DMS153 treated with DMSO at 0.1 percent for 48 hours (cell line): ENCODE measurements around the gene UBALD2.
"Not testable (repeated sequence)": the region's sequence is repeated elsewhere in the genome, so short reads cannot be mapped to it uniquely, and the experiment has no call there.

Source experiments
- DNase-seq: peaks from one replicate; lab custom pipeline; 2025; ENCODE audit not compliant: unreplicated experiment; lab: John Stamatoyannopoulos, UW

Gene UBALD2

DNA sequence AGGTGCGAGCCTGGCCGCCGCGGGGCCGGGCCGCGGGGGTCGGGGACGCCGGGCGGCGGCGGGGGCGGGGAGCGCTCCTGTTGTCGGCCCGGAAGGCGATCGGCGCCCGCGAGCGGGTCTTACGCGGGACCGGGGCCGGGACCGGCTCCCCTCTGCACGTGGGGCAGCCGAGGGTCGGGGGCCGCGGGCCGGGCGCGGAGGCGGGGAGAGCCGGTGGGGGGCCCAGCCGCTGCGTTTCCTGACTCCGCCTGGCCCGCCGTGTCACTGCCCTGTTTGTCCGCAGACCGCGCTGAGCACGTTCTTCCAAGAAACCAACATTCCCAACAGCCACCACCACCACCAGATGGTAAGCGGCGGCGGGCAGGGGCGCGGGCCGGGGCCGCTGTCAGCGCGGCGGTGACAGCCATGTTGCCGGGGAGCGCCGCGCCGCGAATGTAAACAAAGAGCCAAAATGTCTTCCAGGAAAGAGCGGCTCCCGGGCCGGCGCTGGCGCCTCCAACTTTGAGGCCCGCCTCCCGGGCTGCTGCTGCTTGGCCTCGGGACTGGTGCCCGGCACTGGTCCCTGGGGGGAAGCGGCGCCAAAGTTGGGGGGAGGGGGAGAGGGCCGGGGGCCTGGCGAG, 586 bp downstream of the UBALD2 start:
- DNase-seq: no peak

DNA sequence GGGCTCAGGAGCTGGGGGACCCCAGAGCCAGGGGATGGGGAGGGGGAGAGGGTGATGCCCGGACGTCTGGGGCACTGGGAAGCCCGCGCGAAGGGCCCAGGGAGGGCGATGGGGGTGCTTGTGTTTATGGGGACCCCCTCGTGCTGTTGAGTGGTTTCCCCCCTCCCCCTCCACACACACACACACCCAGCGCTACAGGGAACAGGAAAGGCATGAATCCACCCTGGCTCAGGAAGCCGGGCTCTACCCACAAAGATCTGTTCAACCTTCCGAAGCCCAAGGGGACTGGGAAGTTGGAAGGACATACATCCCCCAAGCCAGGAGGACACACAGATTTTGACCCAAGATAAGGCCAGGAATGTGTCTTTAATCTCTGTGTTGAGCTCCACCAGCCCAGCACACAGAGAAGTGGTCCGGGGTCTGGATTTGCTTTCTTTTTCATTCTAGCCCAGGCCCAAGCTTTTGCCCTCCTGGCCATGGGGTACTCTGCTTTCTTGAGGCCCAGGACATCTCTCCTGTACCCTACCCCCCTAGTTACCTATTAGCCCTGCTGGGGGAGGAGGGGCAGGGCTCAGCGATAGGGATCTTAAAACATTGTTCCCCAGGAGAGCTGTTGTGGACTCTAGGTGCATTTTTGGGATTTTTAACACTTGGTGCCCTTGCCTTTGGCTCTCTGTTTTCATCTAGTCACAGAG, 1.2 kb downstream of the UBALD2 start:
- no peak for DNase-seq

DNA sequence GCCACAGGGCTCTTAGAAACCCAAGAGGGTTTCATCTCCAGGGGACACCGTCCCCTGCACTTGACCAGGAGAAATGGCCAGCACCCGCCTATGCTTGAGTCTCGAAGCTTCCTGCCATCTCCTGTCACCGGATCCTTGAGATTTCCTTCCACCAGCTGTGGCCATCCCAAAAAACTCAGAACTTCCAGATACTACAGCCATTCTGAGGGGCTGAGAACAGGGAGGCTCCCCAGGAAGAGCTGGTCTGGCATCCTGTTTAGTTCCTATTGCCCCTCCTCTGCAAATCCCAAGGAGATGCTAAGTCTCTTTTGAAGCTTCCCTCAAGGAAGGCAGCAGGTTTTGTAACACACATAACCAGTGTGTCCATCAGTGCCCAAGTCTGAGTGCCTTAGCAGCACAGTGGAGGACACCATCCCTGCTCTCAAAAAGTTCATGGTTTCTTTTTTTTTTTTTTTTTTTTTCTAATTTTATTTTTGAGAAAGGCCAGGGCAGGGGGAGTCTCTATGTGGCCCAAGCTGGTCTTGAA, 2.0 kb downstream of the UBALD2 start:
- no peak for DNase-seq

DNA sequence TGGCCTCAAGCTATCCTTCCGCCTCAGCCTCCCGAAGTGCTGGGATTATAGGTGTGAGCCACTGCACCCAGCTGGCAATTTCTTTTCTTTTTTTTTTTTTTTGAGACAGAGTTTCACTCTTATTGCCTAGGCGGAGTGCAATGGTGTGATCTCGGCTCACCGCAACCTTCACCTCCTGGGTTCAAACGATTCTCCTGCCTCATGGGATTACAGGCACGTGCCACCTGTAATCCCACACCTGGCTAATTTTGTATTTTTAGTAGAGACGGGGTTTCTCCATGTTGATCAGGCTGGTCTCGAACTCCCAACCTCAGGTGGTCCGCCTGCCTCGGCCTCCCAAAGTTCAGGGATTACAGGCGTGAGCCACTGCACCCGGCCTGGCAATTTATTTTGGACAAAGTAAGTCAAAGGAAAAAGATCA, 2.4 kb downstream of the UBALD2 start:
- not testable (repeated sequence) for DNase-seq

DNA sequence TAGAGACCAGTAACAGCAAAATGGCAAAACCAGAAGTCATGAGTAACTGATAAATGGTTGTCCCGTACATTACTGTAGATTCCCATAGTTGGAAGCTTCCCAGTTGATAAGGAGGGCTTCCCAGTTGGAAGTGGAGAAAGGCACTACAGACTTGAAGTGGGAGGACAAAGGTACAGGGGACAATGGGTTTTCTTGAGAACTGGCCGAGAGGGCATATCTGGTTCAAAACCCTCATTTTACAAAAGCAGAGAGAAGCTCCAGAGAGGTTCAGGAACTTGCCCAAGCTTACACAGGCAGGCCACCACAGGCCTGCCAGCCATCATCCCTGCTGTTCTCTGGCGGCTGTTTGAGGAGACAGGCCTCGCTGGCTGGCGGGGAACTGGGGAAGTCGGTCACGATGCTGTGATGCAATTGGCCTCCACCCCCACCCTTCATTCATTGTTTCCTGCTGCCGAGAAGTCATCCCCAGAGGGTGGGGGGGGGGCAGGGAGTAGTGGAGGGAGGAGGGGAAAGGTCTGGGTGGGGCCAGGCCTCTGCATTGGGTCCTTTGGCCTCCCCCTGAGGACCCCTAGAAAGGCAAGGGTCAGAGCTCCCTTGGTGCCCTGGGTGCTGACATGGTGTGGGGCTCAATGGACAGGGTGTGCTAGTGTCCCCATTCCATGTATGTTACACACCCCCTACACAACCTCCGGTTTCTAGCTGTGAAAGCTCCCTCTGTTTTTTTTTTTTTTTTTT, 3.0 kb downstream of the UBALD2 start:
- no peak for DNase-seq

DNA sequence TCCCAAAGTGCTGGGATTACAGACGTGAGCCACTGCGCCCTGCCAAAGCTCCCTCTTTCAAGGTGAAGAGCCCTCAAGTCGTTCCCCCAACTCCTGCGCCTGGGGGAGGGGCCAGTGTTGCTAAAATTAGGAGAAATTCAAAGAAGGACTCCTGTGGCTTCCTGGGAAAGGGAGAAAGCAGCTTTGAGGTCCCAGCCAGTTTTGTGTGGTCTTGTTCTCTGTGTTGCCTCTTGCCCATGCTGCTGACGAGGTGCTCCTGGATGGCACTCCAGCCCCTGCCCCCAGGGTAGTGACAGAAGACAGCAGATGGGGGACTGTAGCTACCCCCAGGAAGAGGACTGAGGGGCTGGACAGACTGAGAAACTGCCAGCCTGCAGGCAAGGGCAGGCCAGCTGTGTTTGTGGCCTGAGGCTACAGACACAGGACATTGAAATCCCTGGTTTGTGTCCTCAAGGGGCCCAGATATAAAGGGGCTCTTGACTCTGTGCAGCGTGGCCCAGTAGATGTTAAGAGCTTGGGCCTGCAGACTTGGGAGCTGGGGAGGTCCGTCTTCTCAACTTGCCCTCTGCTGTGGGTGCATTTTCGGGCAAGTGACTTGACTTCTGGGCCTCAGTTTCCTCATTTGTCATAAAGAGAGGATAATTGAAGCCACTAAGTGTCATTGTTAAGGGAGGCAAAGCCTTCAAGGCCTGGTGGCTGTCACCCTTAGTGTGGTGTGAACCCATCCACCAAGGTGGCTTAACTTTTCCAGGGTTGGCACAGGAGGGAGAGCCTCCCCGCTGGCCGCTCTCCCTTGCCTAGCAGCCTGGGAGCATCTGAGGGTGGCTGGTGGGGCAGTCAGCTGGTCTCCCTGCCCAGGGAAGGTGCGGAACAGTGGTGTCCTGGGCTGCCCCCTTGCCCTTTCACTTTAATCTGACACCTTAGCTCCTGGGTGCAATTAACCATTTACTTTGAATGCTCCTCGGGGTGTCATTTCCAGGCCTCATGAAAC, 4.1 kb downstream of the UBALD2 start:
- no peak for DNase-seq

DNA sequence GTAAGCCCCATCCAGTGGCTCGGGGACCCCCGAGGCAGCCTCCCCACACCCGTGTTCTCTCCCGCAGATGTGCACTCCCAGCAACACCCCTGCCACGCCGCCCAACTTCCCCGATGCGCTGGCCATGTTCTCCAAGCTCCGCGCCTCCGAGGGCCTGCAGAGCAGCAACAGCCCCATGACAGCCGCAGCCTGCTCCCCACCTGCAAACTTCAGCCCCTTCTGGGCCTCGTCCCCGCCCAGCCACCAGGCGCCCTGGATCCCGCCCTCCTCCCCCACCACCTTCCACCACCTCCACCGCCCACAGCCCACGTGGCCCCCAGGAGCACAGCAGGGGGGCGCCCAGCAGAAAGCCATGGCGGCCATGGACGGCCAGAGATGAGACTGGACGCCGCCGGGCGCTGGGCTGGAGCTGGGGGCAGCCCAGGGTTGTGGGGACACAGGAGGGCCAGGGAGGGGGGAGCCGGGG, 5.0 kb downstream of the UBALD2 start:
- DNase-seq: no peak

DNA sequence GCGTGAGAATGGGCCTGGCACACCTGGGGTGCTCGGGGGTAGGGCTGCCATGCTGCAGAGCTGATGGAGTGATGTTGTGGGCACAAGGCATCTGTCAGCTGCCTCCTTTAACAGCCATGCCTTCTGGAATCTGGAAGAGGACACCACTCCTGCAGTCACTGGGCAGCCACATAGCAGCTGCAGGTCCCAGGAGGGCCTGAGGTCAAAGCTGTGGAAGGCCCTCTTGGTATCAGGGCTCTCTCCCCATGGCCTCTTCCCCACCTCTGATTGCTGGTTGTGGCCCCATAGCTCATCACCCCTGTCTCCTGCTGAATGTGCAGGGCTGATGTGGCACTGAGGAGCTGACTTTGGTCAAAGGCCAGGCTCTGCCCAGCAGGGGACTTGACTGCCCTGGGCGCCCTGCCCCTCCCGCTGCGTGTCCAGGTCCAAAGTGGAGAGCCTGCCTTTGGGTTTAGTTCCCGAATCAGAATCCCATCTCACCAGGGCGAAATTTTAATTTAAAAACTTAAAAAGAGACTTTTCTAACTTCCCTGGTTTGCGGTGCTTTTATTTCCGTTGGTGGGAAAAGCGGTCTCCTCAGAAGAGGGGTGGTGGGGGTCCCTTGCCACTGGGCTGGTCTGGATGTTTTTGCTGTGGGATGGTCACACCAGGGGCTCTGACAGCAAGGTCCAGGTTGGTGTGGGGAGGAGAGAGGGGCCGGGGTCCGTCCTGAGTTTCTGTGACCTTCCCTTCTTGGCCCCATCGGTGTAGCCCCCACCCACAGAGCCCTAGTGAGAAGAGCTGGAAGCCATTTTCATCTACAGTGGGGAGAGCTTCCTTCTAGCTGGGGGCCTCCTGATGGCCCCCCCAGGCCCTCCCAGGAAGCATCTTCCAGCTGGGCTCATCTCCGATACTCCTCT, 5.9 kb downstream of the UBALD2 start:
- DNase-seq: no peak

DNA sequence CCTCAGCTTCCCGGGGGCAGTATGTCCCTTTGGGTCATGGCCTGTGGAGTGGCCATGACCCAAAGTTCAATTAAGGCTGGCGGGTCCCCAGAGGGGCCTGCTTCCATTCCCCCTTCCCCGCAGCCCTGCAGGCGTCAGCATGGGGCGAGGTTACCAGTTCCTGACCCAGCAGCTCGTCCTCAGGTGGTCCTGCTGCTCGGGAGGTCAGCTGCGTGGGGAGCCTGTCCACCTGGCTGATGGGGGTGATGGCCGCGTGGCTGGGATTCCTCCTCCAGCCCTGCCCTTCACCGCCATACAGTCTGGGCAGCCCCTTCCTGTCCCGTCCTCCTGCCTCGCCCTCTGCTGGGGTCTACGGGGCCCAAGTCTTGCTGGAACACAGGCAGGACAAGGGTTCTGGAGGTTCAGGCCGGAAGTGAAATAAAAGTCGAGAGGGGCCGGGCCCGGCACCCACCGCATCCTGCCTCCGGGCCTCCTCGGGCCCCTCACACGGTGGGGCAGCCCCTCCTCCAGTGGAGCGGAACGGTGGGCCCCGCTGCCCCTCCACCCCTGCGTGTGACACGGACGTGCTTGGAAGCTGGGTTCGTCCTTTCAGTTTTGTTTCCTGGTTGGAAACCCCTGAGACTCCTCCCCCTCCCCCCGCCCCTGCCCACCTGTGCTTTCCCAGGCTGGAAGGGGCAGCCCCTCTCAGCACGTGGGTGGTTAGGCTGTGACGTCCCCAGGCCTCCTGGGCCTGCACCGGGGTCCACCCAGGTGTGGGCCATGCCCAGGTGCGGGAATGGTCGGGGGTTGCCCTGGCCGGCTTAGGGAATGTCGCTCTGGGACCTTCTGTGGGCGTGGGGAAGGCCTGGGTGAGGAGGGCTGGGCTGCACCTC, 6.8 kb downstream of the UBALD2 start:
- DNase-seq: no peak

DNA sequence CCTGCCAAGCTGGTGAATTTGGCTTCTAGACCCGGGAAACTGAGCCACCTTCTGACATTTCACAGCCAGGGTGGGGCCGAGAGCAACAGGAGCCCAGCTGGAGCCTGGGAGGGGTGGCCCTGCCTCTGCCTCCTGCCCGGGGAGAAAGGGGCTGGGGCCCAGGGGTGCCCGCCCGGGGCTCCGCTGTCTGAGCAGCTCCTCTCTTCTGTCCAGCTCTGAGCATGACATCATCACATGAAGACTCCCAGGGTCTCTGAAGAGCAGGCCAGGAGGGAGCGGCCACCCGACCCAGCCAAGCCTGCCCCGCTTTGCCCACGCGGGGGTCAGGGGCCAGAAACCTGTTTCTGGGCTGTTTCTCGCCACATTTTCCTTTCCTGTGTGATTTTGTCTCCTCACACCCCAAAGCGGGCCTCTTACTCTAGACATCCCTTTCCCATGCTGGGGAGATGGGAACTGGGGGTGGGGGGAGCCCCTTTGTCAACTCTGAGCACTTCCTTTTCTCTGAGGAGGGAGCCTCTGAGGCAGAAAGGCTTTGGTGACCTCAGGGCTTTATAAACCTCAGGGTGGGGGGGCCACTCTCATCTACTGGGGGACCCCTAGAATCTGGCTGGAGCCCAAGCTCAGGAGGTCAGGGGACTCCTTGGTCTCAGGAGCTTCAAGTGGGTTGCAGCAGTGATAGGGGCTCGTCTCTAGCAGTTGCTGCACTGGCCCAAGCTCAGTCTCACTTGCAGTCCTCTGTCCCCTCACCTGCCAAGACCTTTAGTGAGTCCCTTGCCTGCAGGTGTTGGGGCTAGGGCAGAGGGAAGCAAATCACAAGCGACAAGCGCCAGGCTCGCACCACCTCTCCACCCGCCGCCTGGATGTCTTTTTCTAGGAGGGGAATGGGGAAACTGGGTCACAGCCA, 7.6 kb downstream of the UBALD2 start:
- DNase-seq: no peak

DNA sequence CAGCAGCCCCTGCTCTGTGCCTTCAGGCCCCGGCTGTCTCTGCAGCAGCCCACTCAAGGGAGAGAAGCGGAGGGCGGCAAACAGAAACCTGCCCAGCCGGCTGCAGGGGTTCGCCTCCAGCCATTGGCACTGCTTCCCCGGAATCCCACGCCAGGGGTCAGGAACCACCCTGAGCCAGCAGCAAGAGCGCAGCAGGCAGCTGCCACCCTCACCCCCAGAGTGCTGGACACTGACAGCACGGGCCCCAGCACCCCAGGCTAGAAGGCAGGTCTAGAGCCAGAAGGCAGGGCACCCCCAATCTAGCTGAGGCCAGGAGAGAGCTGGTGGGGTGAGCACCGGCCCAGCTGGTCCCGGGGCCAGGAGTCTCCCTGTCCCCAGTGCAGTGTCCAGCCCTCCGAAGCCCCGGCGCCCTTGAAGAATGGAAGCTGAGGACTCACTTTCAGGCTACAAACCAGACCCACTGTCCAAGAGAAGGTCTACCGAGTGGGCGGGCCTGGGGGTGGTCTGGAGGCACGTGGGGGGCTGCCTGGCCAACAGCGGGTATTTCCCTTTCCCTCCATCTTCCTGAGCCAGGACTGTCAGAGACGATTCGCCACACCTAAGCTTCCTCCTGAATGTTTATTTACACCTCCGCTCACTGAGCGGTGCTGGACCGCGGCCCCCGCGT, 8.4 kb downstream of the UBALD2 start:
- no peak for DNase-seq

DNA sequence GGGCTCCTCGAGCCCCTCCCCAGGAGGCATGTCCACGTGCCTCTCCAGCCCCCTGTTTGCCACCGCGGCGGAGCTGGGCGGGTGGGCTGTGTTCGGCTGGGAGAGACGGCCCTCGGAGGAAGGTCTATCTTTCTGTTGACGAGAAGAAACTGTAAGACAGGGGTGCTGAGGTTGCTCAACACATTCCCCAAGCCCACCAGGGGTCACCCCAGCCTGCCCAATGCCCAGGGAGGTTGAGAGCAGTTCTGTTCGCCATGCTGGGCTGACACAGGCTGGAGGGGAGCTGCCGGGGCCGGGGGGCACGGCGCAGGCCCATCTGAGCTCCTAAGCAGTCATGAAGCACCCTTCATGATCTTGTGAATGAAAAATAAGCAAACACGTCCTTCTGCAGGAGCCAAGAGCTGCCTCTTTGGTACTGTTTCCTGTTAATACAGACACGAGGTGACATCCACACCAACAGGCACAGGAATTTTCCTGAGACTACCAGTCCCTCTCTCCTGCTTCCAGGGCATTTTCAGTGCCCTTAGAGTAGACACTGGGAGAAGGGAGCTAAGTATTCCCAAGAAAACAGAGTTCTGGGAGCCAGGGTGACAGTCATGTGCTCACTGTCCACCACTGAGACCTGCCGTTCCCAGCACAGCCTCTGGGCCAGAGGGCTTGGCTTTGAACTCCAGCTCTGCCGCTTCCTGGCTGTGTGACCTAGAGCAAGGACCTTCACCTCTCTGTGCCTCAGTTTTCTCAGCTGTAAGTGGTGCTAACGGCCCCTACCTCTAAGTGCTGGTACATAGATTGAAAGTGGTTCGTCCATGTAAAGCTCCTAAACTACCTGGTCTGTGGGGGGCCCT, 9.2 kb downstream of the UBALD2 start:
- no peak for DNase-seq

DNA sequence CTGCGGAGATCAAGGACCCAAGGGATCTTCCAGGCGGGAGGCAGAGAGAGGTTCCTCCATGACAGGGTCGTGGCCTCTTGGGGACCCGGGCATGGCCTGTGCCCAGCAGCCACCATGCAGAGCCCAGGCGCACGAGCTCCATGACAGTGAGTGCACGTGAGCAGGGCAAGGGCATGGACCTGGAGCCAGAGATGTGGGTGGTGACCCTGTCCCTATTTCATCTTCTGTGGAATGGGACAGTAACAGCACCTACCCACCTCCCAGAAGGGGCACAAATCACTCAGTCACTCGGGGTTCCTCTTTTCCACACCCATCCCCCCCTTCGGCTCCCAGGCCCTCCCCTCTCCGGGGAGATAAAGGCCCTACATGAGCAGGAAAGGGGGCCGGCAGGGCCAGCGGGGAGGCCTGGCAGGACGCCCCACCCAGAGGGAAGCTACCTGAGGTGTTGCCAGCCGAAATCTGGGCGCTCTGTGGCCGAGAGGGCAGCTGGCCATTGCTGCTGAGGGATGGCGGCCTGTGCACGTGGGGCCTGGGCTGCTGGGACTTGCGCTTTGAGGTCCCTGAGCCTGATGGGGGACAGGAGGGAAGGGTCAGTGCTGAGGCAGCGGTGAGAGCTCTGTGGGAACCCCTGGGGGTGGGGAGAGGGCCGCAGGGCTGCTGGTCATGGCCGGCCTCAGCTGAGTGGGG, 10.4 kb downstream of the UBALD2 start:
- DNase-seq: no peak

DNA sequence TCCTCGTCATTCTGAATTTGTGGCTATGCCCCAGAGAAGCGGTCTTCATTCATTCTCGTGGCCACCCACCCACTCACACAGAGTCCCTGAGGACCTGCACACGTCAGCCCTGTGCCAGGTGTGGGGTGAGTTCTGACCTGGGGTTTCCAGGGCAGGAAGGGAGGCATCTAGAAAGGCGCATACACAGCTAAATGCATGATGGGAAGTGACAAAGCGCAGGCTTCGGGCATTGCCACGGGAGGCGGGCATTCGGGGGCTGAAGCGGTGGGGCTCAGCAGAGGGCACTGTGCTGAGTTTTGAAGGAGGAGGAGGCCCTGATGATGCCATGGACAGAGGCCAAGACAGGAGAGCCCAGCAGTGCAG, 10.9 kb downstream of the UBALD2 start:
- DNase-seq: no peak

DNA sequence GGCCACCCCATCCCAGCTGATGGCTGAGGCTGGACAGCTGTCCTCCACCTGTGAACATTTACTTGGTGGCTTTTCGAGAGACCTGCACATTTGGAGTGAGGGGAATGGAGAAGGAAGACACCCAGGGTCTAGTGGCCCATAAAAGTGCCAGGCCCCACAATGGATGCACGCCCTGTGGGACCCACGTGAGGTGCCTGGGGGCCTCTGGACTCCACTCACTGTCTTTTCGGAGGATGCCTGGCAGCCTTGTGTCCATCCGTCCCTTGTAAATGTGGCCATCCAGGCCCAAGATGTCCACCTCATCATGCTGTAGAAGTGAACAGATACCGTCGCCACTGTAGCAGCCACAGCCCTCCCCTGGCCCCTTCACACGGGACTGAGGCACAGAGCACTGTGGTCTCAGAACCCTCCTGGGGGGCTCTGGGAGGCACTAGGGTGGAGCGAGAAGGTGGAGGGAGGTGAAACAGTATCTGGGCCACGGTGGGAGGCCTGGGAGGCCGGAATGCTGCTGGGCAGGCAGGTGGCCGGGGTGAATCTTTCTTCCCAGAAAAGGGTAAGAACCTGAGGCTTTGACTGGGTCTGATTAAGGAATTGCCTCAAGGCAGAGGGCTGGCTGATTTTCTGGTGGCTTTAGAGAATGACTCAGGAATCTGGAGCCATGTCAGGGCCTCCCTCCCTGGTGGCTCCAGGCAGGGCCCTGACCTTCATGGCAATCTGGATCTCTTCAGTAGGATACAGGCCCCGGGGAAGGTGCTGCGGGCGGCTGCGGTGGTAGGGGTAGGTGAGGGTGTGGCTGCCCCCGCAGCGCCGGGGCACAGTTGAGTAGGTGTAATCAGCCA, 11.5 kb downstream of the UBALD2 start:
- no peak for DNase-seq
